GM13977 (cell line): ENCODE data around the gene NME1.

Experiments used
- DNase-seq: peaks from one replicate; pipeline ENCODE4 v3.0.0; 2012; ENCODE audit warnings: low spot score
- CTCF ChIP-seq: IDR thresholded peaks from 2 replicates; pipeline ENCODE4 v1.5.1; 2012; ENCODE audit warnings: mild to moderate bottlenecking, control low read depth; ENCODE audit not compliant: insufficient read depth; ENCODE audit errors: extremely low read depth, missing control alignments
- in situ Hi-C: fragments of 300-500 bp; cut with MboI; formaldehyde crosslinking; loops from one replicate; pipeline ENCODE4 v1.12.0; 2022; ENCODE audit warnings: low sequenced_read_pairs, low pct_unique_long_range_greater_than_20kb, mixed read lengths, inconsistent platforms; ENCODE audit not compliant: unreplicated experiment

NME1 gene

DNA sequence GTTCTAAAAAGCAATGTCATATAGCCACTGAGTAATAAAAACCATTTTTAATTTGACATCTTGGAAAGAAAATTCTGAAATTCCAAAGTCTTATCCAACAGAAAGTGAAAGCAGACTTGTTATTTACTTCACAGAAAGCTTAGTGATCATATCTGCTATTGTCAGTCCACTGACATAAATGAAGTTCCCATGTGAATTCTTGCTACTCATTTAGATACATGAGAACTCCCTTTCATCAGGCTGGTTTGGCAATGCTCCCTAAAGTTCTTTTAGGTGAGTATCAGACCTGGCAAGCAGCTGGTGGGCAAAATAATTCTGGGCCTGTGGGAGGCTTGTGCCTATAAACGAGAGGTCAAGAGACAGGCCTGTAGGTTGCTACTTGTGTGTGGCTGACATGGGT lies 36.3 kb downstream of the NME1 start:
- DNase-seq: no peak
- no peak for TF ChIP-seq CTCF
- in situ Hi-C loops: no loop called here

- in situ Hi-C loops: no loop called here
- no peak for DNase-seq
- no peak for TF ChIP-seq CTCF
These were observed 38.5 kb downstream of the NME1 start for GRCh38 chr17:51191895-51192294.

DNA sequence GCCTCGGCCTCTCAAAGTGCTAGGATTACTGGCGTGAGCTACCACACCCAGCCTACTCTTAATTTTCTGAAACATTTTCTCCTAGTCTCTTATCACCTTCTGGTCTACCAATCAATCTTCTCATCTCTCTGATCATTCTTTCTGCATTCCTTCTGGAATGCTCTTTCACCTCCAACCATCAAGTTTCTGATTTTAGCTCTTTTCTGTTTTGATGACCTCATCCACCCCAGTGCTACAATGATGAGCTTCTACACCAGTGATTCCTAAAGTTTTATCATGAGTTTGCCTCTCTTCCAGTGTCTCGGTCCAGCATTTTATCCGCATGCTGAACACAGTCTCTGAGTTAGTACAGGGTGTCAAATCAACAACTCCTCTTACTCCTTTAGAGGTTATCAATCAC lies 44.4 kb downstream of the NME1 start:
- TF ChIP-seq CTCF: no peak
- in situ Hi-C loops: no loop called here
- no peak for DNase-seq

DNA sequence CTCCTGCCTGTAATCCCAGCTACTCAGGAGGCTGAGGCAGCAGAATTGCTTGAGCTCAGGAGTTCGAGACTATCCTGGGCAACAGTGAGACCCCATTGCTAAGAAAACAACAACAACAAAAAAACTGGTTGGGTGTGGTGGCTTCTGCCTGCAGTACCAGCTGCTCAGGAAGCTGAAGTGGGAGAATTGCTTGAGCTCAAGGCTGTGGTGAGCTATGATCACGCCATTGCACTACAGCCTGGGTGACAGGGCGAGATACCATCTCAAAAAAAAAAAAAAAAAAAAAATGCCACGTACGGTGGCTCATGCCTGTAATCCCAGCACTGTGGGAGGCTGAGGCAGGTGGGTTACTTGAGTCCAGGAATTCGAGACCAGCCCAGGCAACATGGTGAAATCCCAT lies 46.9 kb downstream of the NME1 start:
- no peak for DNase-seq
- in situ Hi-C loops: no loop called here
- TF ChIP-seq CTCF: no peak

DNA sequence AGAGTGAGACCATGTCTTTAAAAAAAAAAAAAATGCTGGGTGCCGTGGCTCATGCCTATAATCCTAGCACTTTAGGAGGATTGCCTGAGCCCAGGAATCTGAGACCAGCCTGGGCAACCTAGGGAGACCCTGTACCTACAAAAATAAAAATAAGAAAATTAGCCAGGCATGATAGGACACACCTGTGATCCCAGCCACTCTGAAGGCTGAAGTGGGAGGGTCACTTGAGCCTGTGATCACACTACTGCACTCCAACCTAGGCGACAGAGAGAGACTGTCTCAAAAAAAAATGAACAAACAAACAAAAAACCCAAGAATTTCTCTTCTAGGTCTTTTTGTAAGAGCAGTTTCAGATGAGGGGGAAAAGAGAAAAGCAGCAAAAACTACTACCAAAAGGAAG lies 47.5 kb downstream of the NME1 start:
- DNase-seq: no peak
- no peak for TF ChIP-seq CTCF
- in situ Hi-C loops: no loop called here

DNA sequence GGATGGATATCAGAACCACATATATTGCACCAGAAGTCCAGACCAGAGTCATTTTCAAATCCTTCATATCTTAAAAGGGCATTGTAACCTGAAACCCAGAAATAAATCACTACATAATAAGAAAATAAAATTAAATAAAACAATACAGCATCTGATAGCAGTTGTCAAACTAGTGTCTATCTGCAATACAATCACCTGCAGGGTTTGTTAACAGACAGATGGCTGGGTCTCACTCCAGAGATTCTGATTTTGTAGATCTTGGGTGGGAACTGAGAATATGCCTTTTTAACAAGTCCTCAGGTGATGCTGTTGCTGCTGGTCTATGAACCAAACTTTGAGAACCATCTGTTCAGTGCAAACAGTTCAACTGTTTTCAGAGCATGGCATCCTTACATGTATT lies 50.5 kb downstream of the NME1 start:
- no peak for TF ChIP-seq CTCF
- in situ Hi-C loops: no loop called here
- no peak for DNase-seq
